IMR-90 (cell line): ENCODE results near the gene DCHS2. TPM values are rescaled to one million over a fixed set of nuclear protein-coding genes. Genes with fewer than 3 reads are reported as not detected.

Experiments used
- ATAC-seq: fragments of 200-7000 bp; cut with Tn5 transposase; 2 replicates; pipeline ENCODE4 v1.9.1; 2020; ENCODE audit warnings: low read depth, mild to moderate bottlenecking, moderate library complexity
- BruUV-seq: library from RNA; stranded (reverse); fragments of 400-500 nt; replicated peaks from 2 replicates; lab custom pipeline; 2021; lab: Mats Ljungman, UMichigan
- CTCF ChIA-PET: fragments of 300-600 bp; formaldehyde crosslinking; extraction: SDS; loops from one replicate; lab custom pipeline; 2021; ENCODE audit warnings: antibody characterized with exemption; lab: Yijun Ruan, JAX
- POLR2A ChIA-PET: fragments of 300-600 bp; sonication (Branson Sonifier 250); formaldehyde crosslinking; loops from one replicate; lab custom pipeline; 2022; ENCODE audit warnings: antibody characterized with exemption; ENCODE audit not compliant: unreplicated experiment; lab: Charles Lee
- DNase-seq: peaks from one replicate; pipeline ENCODE4 v3.0.0; 2013
- H2AFZ ChIP-seq: replicated peaks from 2 replicates; pipeline ENCODE3; 2013; ENCODE audit warnings: low read length, mild to moderate bottlenecking; ENCODE audit not compliant: poor library complexity
- H2AK5ac ChIP-seq: 2 replicates; pipeline ENCODE4 v1.6.1; 2013; ENCODE audit warnings: low read depth, low read length, inconsistent platforms
- H2AK9ac ChIP-seq: replicated peaks from 2 replicates; pipeline ENCODE3; 2013; ENCODE audit warnings: mild to moderate bottlenecking, low read depth, low read length, moderate library complexity; ENCODE audit not compliant: poor library complexity
- H2BK120ac ChIP-seq: 2 replicates; pipeline ENCODE4 v1.6.1; 2013; ENCODE audit warnings: low read depth, low read length, inconsistent platforms
- H2BK15ac ChIP-seq: 3 replicates; pipeline ENCODE4 v1.6.1; 2013; ENCODE audit warnings: low read depth, low read length, inconsistent platforms
- H2BK20ac ChIP-seq: 2 replicates; pipeline ENCODE4 v1.6.1; 2013; ENCODE audit warnings: low read depth, mild to moderate bottlenecking, inconsistent platforms, low read length, moderate library complexity
- H2BK5ac ChIP-seq: 2 replicates; pipeline ENCODE4 v1.6.1; 2013; ENCODE audit warnings: mild to moderate bottlenecking, low read depth, low read length, inconsistent platforms; ENCODE audit not compliant: poor library complexity, severe bottlenecking
- H3K14ac ChIP-seq: replicated peaks from 2 replicates; pipeline ENCODE4 v1.6.1; 2013; ENCODE audit warnings: low read depth, low read length, inconsistent platforms
- H3K18ac ChIP-seq: 2 replicates; pipeline ENCODE4 v1.6.1; 2013; ENCODE audit warnings: low read depth, low read length, control low read depth
- H3K23ac ChIP-seq: 2 replicates; pipeline ENCODE4 v1.6.1; 2013; ENCODE audit warnings: low read depth, low read length, inconsistent platforms
- H3K27ac ChIP-seq: 2 replicates; pipeline ENCODE4 v1.5.1; 2013; ENCODE audit warnings: mild to moderate bottlenecking, control low read depth, low read length; ENCODE audit not compliant: insufficient read depth
- H3K27me3 ChIP-seq: 2 replicates; pipeline ENCODE4 v1.6.1; 2013; ENCODE audit warnings: low read length; ENCODE audit not compliant: control insufficient read depth, insufficient read depth
- H3K36me3 ChIP-seq: 2 replicates; pipeline ENCODE4 v1.6.1; 2013; ENCODE audit warnings: low read length, mixed read lengths; ENCODE audit not compliant: control insufficient read depth, insufficient read depth
- H3K4ac ChIP-seq: 2 replicates; pipeline ENCODE4 v1.6.1; 2013; ENCODE audit warnings: low read depth, low read length, inconsistent platforms
- H3K4me1 ChIP-seq: 2 replicates; pipeline ENCODE4 v1.6.1; 2013; ENCODE audit warnings: low read length, mixed read lengths; ENCODE audit not compliant: control insufficient read depth, insufficient read depth
- H3K4me2 ChIP-seq: 2 replicates; pipeline ENCODE4 v1.6.1; 2013; ENCODE audit warnings: low read depth, mild to moderate bottlenecking, control low read depth, low read length, moderate library complexity
- H3K4me3 ChIP-seq: 2 replicates; pipeline ENCODE4 v1.5.1; 2013; ENCODE audit warnings: low read depth, mild to moderate bottlenecking, control low read depth, low read length, moderate library complexity; ENCODE audit not compliant: insufficient read depth
- H3K56ac ChIP-seq: 2 replicates; pipeline ENCODE4 v1.6.1; 2013; ENCODE audit warnings: low read length, inconsistent platforms; ENCODE audit not compliant: insufficient read depth; ENCODE audit errors: extremely low read depth
- H3K79me1 ChIP-seq, 2 experiments: 2 replicates each; pipeline ENCODE4 v1.6.1; 2013; ENCODE audit warnings: low read length in 2 of 2, inconsistent platforms in 1 of 2, low read depth in 1 of 2
- H3K9ac ChIP-seq: 2 replicates; pipeline ENCODE4 v1.6.1; 2013; ENCODE audit warnings: low read depth, low read length, control low read depth
- H3K9me1 ChIP-seq: 2 replicates; pipeline ENCODE4 v1.6.1; 2013; ENCODE audit warnings: low read length, inconsistent platforms; ENCODE audit not compliant: insufficient read depth
- H3K9me3 ChIP-seq: 2 replicates; pipeline ENCODE4 v1.6.1; 2013; ENCODE audit warnings: low read length; ENCODE audit not compliant: control insufficient read depth, insufficient read depth
- H4K20me1 ChIP-seq: 2 replicates; pipeline ENCODE4 v1.6.1; 2013; ENCODE audit warnings: low read length, inconsistent platforms; ENCODE audit not compliant: insufficient read depth
- H4K5ac ChIP-seq: 2 replicates; pipeline ENCODE4 v1.6.1; 2013; ENCODE audit warnings: mild to moderate bottlenecking, low read depth, low read length, control low read depth
- H4K8ac ChIP-seq, 2 experiments: 2 replicates each; pipeline ENCODE4 v1.6.1; 2013; ENCODE audit warnings: low read depth in 2 of 2, low read length in 2 of 2, control low read depth in 1 of 2, inconsistent platforms in 1 of 2
- H4K91ac ChIP-seq: 2 replicates; pipeline ENCODE4 v1.6.1; 2013; ENCODE audit warnings: low read depth, low read length, inconsistent platforms; ENCODE audit not compliant: insufficient read depth
- CEBPB ChIP-seq: IDR thresholded peaks from 2 replicates; pipeline ENCODE4 v1.6.1; 2012; ENCODE audit warnings: low read depth, low read length, improper control_type of control experiment
- CTCF ChIP-seq: conservative IDR thresholded peaks from 2 replicates; pipeline ENCODE4 v1.5.1; 2012; ENCODE audit warnings: mild to moderate bottlenecking, low read depth, low read length, improper control_type of control experiment
- MAFK ChIP-seq: IDR thresholded peaks from 2 replicates; pipeline ENCODE4 v1.6.1; 2012; ENCODE audit warnings: low read depth, low read length, improper control_type of control experiment
- POLR2A ChIP-seq: IDR thresholded peaks from 2 replicates; pipeline ENCODE4 v1.6.1; 2012; ENCODE audit warnings: mild to moderate bottlenecking, low read depth, low read length
- RCOR1 ChIP-seq: IDR thresholded peaks from 2 replicates; pipeline ENCODE4 v1.6.1; 2012; ENCODE audit warnings: mild to moderate bottlenecking, low read length, improper control_type of control experiment; ENCODE audit not compliant: insufficient replicate concordance
- SMC3 ChIP-seq: fragments of 150-350 bp; IDR thresholded peaks from 2 replicates; pipeline ENCODE4 v1.6.1; 2016; ENCODE audit warnings: low read depth, mild to moderate bottlenecking, antibody characterized with exemption, low read length, moderate library complexity
- WGBS, 2 experiments: methylation state at CpG; one replicate each; pipeline versions ENCODE4 v1.1.5 to v1.1.7; 2013; ENCODE audit warnings: missing lambda C conversion rate in 2 of 2; ENCODE audit not compliant: insufficient read length in 1 of 2; ENCODE audit errors: extremely low coverage in 2 of 2; 5-methylcytosine and 5-hydroxymethylcytosine counted together
- dilution Hi-C: fragments of 300-500 bp; cut with HindIII; formaldehyde crosslinking; loops from one replicate; pipeline ENCODE4 v1.14.3; 2018; ENCODE audit warnings: low sequenced_read_pairs; ENCODE audit not compliant: unreplicated experiment
- in situ Hi-C: fragments of 300-500 bp; cut with MboI; formaldehyde crosslinking; loops from 3 replicates; pipeline ENCODE4 v1.14.3; 2019; ENCODE audit warnings: low sequenced_read_pairs, inconsistent platforms, mixed read lengths
- intact Hi-C: fragments of 100-400 bp; cut with micrococcal nuclease; formaldehyde crosslinking; loops from 2 replicates; pipeline ENCODE4 v1.10.0; 2022
- polyA plus RNA-seq, 3 experiments: library from polyadenylated mRNA; depleted of rRNA; stranded (reverse); fragments of >200 nt; gene quantifications; 2 replicates each; pipeline ENCODE4 v1.2.3, GENCODE V29; 2012; ENCODE audit warnings: low replicate concordance in 1 of 3
- total RNA-seq: library from RNA; depleted of rRNA; stranded (reverse); fragments of >200 nt; gene quantifications from 2 replicates; pipeline ENCODE4 v1.2.3, GENCODE V29; 2012

DCHS2 gene
- total and polyA plus RNA-seq, 2 of the 4 experiments (the other 2 are of a cell fraction), result not detected

- Histone ChIP-seq H2BK120ac (no peak overlapping the region), H3K4me3 (no peak overlapping the region), H3K9me1 (no peaks in the 10 kb centered on the region), H3K56ac (no peak overlapping the region), H3K79me1 (no peaks in the 10 kb centered on the region), H2BK5ac (no peak overlapping the region), H3K14ac (no peak overlapping the region), H4K91ac (no peak overlapping the region), H4K5ac (no peak overlapping the region), H3K27ac (no peak overlapping the region), H2BK20ac (no peak overlapping the region), H3K36me3 (no peaks in the 10 kb centered on the region), H3K18ac (no peak overlapping the region), H2AK5ac (no peak overlapping the region), H3K4ac (no peak overlapping the region), H4K20me1 (no peaks in the 10 kb centered on the region), H3K23ac (no peak overlapping the region), H2AFZ (no peak overlapping the region), H3K9ac (no peak overlapping the region), H2AK9ac (no peak overlapping the region), H3K27me3 (no peaks in the 10 kb centered on the region), H3K9me3 (no peaks in the 10 kb centered on the region), H3K4me1 (no peaks in the 10 kb centered on the region), H2BK15ac (no peak overlapping the region), H3K4me2 (no peak overlapping the region), H4K8ac (no peak overlapping the region)
- intact Hi-C loops (no loop called here), dilution Hi-C loops (no loop called here), in situ Hi-C loops (no loop called here)
- no peak for TF ChIP-seq POLR2A
- no peak for TF ChIP-seq MAFK
- no peak for TF ChIP-seq RCOR1
- TF ChIP-seq CEBPB, result no peak
- no peak for TF ChIP-seq CTCF
- TF ChIP-seq SMC3, result no peak
- ChIA-PET CTCF (no interaction called here), POLR2A (no interaction called here)
- no TSS peak for BruUV-seq
- DNase-seq (no peak), ATAC-seq (no peak)
- 50% methylated on average over 2 of the region's 6 CpGs; no CpG with 5 or more reads in 1 of the 2 experiments for whole genome bisulfite sequencing, 2 experiments
Observed at GRCh38 chr4:154184238-154184637, 307.4 kb downstream of the DCHS2 start.
